NT2/D1 (cell line): ENCODE results near the gene PPIL4.

Experiments used
- YY1 ChIP-seq: IDR thresholded peaks from 2 replicates; pipeline ENCODE4 v1.6.1; 2011; ENCODE audit not compliant: insufficient read length, insufficient read depth
- ZNF274 ChIP-seq: IDR thresholded peaks from 2 replicates; pipeline ENCODE4 v1.6.1; 2011; ENCODE audit warnings: mild to moderate bottlenecking, low read depth, low read length

- TF ChIP-seq ZNF274, result no peak
- TF ChIP-seq YY1, result no peak
Measured at GRCh38 chr6:149545258-149545753, 537 bp downstream of the PPIL4 start.
